GM12878 (cell line): ENCODE data around the gene NKX1-1. TPM values are rescaled to one million over a fixed set of nuclear protein-coding genes. Genes with fewer than 3 reads are reported as not detected.

Source experiments
- ATAC-seq: fragments of 200-7000 bp; cut with Tn5 transposase; 3 replicates; pipeline ENCODE4 v1.9.1; 2020; ENCODE audit warnings: mild to moderate bottlenecking, moderate library complexity
- BruUV-seq: library from RNA; stranded (reverse); fragments of 400-500 nt; replicated peaks from 2 replicates; lab custom pipeline; 2021; lab: Mats Ljungman, UMichigan
- CTCF ChIA-PET: fragments of 300-600 bp; sonication (Branson Sonifier 250); formaldehyde crosslinking; extraction: SDS; loops from one replicate; lab custom pipeline; 2021; ENCODE audit warnings: inconsistent platforms; lab: Yijun Ruan, JAX
- POLR2A ChIA-PET: fragments of 350-600 bp; formaldehyde crosslinking; extraction: SDS; loops from one replicate; lab custom pipeline; 2021; ENCODE audit warnings: inconsistent platforms; lab: Charles Lee
- RAD21 ChIA-PET: fragments of 300-600 bp; sonication (Branson Sonifier 250); formaldehyde crosslinking; loops from one replicate; lab custom pipeline; 2023; ENCODE audit warnings: antibody characterized with exemption; ENCODE audit not compliant: unreplicated experiment; lab: Charles Lee
- SMC1A ChIA-PET: fragments of 300-600 bp; sonication (Branson Sonifier 250); formaldehyde crosslinking; loops from one replicate; lab custom pipeline; 2023; ENCODE audit not compliant: unreplicated experiment, uncharacterized antibody; lab: Charles Lee
- DNase-seq: peaks from one replicate; pipeline ENCODE4 v3.0.0-alpha.2; 2011; ENCODE audit warnings: low read depth, low spot score
- FAIRE-seq: peaks from 3 replicates; lab custom pipeline; 2011; peaks lifted over from hg19 to GRCh38; lab: Jason Lieb, UNC
- H2AFZ ChIP-seq: 2 replicates; pipeline ENCODE4 v1.6.0; 2011; ENCODE audit warnings: low read depth, low read length, control low read depth; ENCODE audit not compliant: control insufficient read depth
- H3K27ac ChIP-seq: 2 replicates; pipeline ENCODE4 v1.5.1; 2011; ENCODE audit warnings: control low read depth; ENCODE audit not compliant: control insufficient read depth, insufficient read depth
- H3K27me3 ChIP-seq, 2 experiments: replicated peaks in 1 of 2; 2 replicates each; pipeline versions ENCODE4 v1.6.0 to v1.6.1; 2011; ENCODE audit warnings: low read length in 1 of 2; ENCODE audit not compliant: control insufficient read depth in 2 of 2, insufficient read depth in 2 of 2
- H3K36me3 ChIP-seq, 2 experiments: 2 replicates each; pipeline ENCODE4 v1.5.1; 2011; ENCODE audit warnings: low read length in 1 of 2; ENCODE audit not compliant: control insufficient read depth in 2 of 2, insufficient read depth in 2 of 2
- H3K4me1 ChIP-seq: 2 replicates; pipeline ENCODE4 v1.6.1; 2011; ENCODE audit warnings: mild to moderate bottlenecking, low read length, moderate library complexity, mixed read lengths; ENCODE audit not compliant: control insufficient read depth, insufficient read depth
- H3K4me2 ChIP-seq: 2 replicates; pipeline ENCODE4 v1.6.0; 2011; ENCODE audit warnings: control low read depth; ENCODE audit not compliant: control insufficient read depth, insufficient read depth
- H3K4me3 ChIP-seq: fragments of 200-600 bp; sonication (generic); 2 replicates; pipeline ENCODE4 v1.5.1; 2016
- H3K79me2 ChIP-seq: 2 replicates; pipeline ENCODE4 v1.6.0; 2011; ENCODE audit warnings: low read length; ENCODE audit not compliant: control insufficient read depth, insufficient read depth
- H3K9ac ChIP-seq: 2 replicates; pipeline ENCODE4 v1.8.0; 2011; ENCODE audit warnings: low read length, control low read depth, mixed read lengths; ENCODE audit not compliant: control insufficient read depth, insufficient read depth
- H3K9me3 ChIP-seq: replicated peaks from 3 replicates; pipeline ENCODE4 v1.5.1; 2011; ENCODE audit warnings: mild to moderate bottlenecking, low read length; ENCODE audit not compliant: control insufficient read depth, insufficient read depth
- H4K20me1 ChIP-seq: 2 replicates; pipeline ENCODE4 v1.6.0; 2011; ENCODE audit not compliant: control insufficient read depth, insufficient read depth
- ASH2L ChIP-seq: fragments of 300-600, 200-600 bp; sonication (generic); IDR thresholded peaks from 2 replicates; pipeline ENCODE4 v1.6.1; 2017; ENCODE audit warnings: low read depth, mild to moderate bottlenecking, borderline replicate concordance
- BRCA1 ChIP-seq: IDR thresholded peaks from 2 replicates; pipeline ENCODE4 v1.6.1; 2011; ENCODE audit warnings: low read depth, low read length, improper control_type of control experiment
- CHD1 ChIP-seq: IDR thresholded peaks from 2 replicates; pipeline ENCODE4 v1.6.1; 2012; ENCODE audit warnings: low read depth, low read length, improper control_type of control experiment
- KAT2A ChIP-seq: conservative IDR thresholded peaks from 2 replicates; pipeline ENCODE4 v1.6.1; 2011; ENCODE audit warnings: low read depth, low read length; ENCODE audit not compliant: control insufficient read depth
- POLR2A ChIP-seq: IDR thresholded peaks from 2 replicates; pipeline ENCODE4 v1.6.1; 2011; ENCODE audit warnings: low read depth, mild to moderate bottlenecking, low read length
- POU2F2 ChIP-seq: IDR thresholded peaks from 3 replicates; pipeline ENCODE4 v1.6.1; 2011; ENCODE audit warnings: low read depth, mild to moderate bottlenecking, low read length, borderline replicate concordance
- ZBED1 ChIP-seq: IDR thresholded peaks from 2 replicates; pipeline ENCODE4 v1.6.1; 2016; ENCODE audit warnings: borderline replicate concordance
- ZNF274 ChIP-seq: IDR thresholded peaks from one replicate; pipeline ENCODE4 v1.8.0; 2011; ENCODE audit not compliant: insufficient read length, insufficient read depth
- WGBS: methylation state at CpG from one replicate; pipeline ENCODE4 v1.1.6; 2016; ENCODE audit warnings: low lambda C conversion rate; ENCODE audit not compliant: insufficient replicate concordance, insufficient coverage; ENCODE audit errors: missing lambda C conversion rate; 5-methylcytosine and 5-hydroxymethylcytosine counted together
- in situ Hi-C: fragments of 300-500 bp; cut with MboI; formaldehyde crosslinking; loops from 9 replicates; pipeline ENCODE4 v1.14.3; 2018; ENCODE audit warnings: mixed read lengths
- intact Hi-C: fragments of 100-400 bp; cut with micrococcal nuclease; formaldehyde crosslinking; loops from one replicate; pipeline ENCODE4 v1.14.2; 2022; ENCODE audit not compliant: unreplicated experiment
- polyA plus RNA-seq, 11 experiments: library from polyadenylated mRNA; depleted of rRNA in 4 of 11; unstranded in 6 of 11; stranded (reverse) in 5 of 11; fragments of >200 nt; fragmentation: Nextera tagmentation in 4 of 11; fragmentation: Illumina TruSeq in 1 of 11; extraction: Ambion mirVana in 4 of 11; extraction: Trizol in 1 of 11; gene quantifications; 1 replicate in 1 of 11; 2 replicates in 10 of 11; pipeline versions ENCODE4 v1.2.1 to v1.2.3, GENCODE V29; 2011 to 2016; ENCODE audit warnings: inconsistent platforms in 2 of 11, missing spikeins in 2 of 11, low read depth in 1 of 11
- total RNA-seq, 4 experiments: library from RNA; depleted of rRNA in 3 of 4; stranded (reverse); fragments of >200 nt in 3 of 4; fragmentation: Illumina TruSeq in 1 of 4; extraction: Trizol in 1 of 4; gene quantifications; 2 replicates each; pipeline versions ENCODE4 v1.2.1 to v1.2.3, GENCODE V29; 2013 to 2021

NKX1-1 gene
- total and polyA plus RNA-seq, 10 of the 15 experiments (the other 5 are each of a cell fraction or from before 2014, with no cell fraction given), result not detected

GRCh38 chr4:1379351-1379781 lies 26.9 kb downstream of the NKX1-1 start:
- Histone ChIP-seq H3K9ac (no peak overlapping the region), H3K4me3 (no peak overlapping the region), H3K4me2 (no peak overlapping the region), H3K27ac (no peak overlapping the region), H3K36me3 (no peaks in the 10 kb centered on the region; a peak in 2 of 4 replicates), H4K20me1 (no peaks in the 10 kb centered on the region), H3K79me2 (no peaks in the 10 kb centered on the region), H3K9me3 (no peaks in the 10 kb centered on the region), H3K4me1 (no peaks in the 10 kb centered on the region), H3K27me3 (no peaks in the 10 kb centered on the region), H2AFZ (no peak overlapping the region)
- no TSS peak for BruUV-seq
- no peak for ATAC-seq
- DNase-seq, result no peak
- RAD21 ChIA-PET, result no interaction called here
- WGBS, result 84% methylated on average over 24 of the region's 27 CpGs
- POLR2A ChIA-PET, result no interaction called here
- in situ Hi-C loops (no loop called here), intact Hi-C loops (no loop called here)
- SMC1A ChIA-PET, result no interaction called here
- TF ChIP-seq ZBED1 (no peak), POLR2A (0 out of 2 replicates have a peak, but pooled peaks have one; percentile 31)
- CTCF ChIA-PET, result no interaction called here
- FAIRE-seq, result no peak

- no peak for ATAC-seq
- intact Hi-C loops, result no loop called here
- TF ChIP-seq ZNF274 (no peak), POU2F2 (no peak), ASH2L (no peak), BRCA1 (no peak), CHD1 (no peak), KAT2A (no peak)
- TF ChIP-seq, all 136 proteins: peak for 0
Observed at GRCh38 chr4:1378559-1379231, 27.5 kb downstream of the NKX1-1 start.

More at GRCh38 chr4:1378559-1379231, 27.5 kb downstream of the NKX1-1 start:
- Histone ChIP-seq H3K4me2 (no peak overlapping the region), H3K9me3 (no peaks in the 10 kb centered on the region), H4K20me1 (no peaks in the 10 kb centered on the region), H3K27me3 (no peaks in the 10 kb centered on the region), H3K36me3 (no peaks in the 10 kb centered on the region; a peak in 2 of 4 replicates), H3K4me3 (no peak overlapping the region), H3K27ac (no peak overlapping the region), H3K9ac (no peak overlapping the region), H3K4me1 (no peaks in the 10 kb centered on the region), H2AFZ (no peak overlapping the region), H3K79me2 (no peaks in the 10 kb centered on the region)
- 69% methylated on average over 30 of the region's 30 CpGs for WGBS
- in situ Hi-C loops, result no loop called here
- RAD21 ChIA-PET, result no interaction called here
- no TSS peak for BruUV-seq
- CTCF ChIA-PET, result no interaction called here
- FAIRE-seq, result no peak
- POLR2A ChIA-PET, result no interaction called here
- SMC1A ChIA-PET, result no interaction called here
- DNase-seq, result no peak
